Activated naive CD4-positive, alpha-beta T cell treated with anti-CD3 and anti-CD28 coated beads for 36 hours (primary cell): ENCODE results near the gene FCHSD2. TPM values are rescaled to one million over a fixed set of nuclear protein-coding genes. Genes with fewer than 3 reads are reported as not detected.
"Not testable (repeated sequence)": the region's sequence is repeated elsewhere in the genome, so short reads cannot be mapped to it uniquely, and the experiment has no call there.

ENCODE experiments used
- CTCF ChIA-PET: fragments of 350-600 bp; sonication (Branson Sonifier 250); formaldehyde crosslinking; loops from one replicate; lab custom pipeline; 2021; ENCODE audit warnings: antibody characterized with exemption; lab: Charles Lee
- DNase-seq: peaks from one replicate; pipeline ENCODE4 v3.0.0-alpha.2; 2020
- H3K27ac Mint-ChIP-seq: one replicate; pipeline ENCODE4 v1.8.0; 2021; ENCODE audit warnings: mild to moderate bottlenecking, mixed read lengths
- H3K27me3 Mint-ChIP-seq: one replicate; pipeline ENCODE4 v1.8.0; 2021; ENCODE audit warnings: low read depth, mixed read lengths
- H3K36me3 Mint-ChIP-seq: one replicate; pipeline ENCODE4 v1.8.0; 2021; ENCODE audit warnings: low read depth, mixed read lengths
- H3K4me1 Mint-ChIP-seq: one replicate; pipeline ENCODE4 v1.8.0; 2021; ENCODE audit warnings: low read depth, mixed read lengths
- H3K4me3 Mint-ChIP-seq: one replicate; pipeline ENCODE4 v1.8.0; 2021; ENCODE audit warnings: mild to moderate bottlenecking, moderate library complexity, mixed read lengths
- H3K9me3 Mint-ChIP-seq: one replicate; pipeline ENCODE4 v1.8.0; 2021; ENCODE audit warnings: mixed read lengths
- intact Hi-C: fragments of 100-400 bp; cut with micrococcal nuclease; formaldehyde crosslinking; loops from one replicate; pipeline ENCODE4 v1.15.1; 2023
- total RNA-seq, 2 experiments: library from RNA; stranded (reverse); gene quantifications; one replicate each; pipeline ENCODE4 v1.2.3, GENCODE V29; 2021

The FCHSD2 gene
- total RNA-seq, 2 experiments from 2014 or later, result 31.1 to 36.8 TPM

DNA sequence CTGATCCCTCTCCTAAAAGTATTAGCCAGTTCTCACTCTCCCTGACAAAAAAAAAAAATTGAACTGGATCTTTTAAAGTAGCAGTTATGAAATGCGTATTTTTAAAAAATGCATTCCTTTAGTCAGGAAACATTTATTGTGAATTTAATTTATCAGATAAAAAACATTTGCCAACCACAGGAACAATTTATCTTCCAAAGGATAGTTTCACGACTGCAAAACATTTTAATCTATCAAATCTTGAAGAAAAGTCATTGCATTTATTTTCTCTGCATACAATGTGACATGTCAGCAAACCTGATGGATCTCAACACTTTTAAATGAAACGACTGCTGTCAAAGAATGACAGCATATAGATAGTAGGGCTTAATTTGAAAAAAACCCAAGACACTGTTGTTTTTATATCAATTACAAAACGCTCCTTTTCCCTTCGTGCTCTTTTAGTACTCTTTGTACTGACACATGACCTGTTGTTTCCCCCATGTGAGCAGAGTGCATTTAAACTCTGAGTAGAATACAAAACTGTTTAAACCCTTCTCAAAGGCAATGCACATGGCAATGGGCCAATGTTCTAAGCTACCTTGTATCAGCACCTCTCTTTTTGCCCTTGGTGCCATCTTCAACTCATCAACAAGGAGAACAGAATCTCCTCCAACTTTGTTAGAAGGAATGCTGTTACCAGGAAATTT lies 220.9 kb downstream of the FCHSD2 start:
- Mint-ChIP-seq H3K27me3 (no peaks in the 10 kb centered on the region), H3K4me1 (peaks cover 3% of the 10 kb centered on the region), H3K4me3 (no peak overlapping the region), H3K36me3 (peaks cover 2% of the 10 kb centered on the region), H3K27ac (no peak overlapping the region), H3K9me3 (no peaks in the 10 kb centered on the region)
- CTCF ChIA-PET, result interaction anchor here (0.7 kb wide), 1 partner anchor 1155 kb away, joined by 3 read pairs; no protein-coding TSS in a partner anchor
- intact Hi-C loops, result no loop called here
- no peak for DNase-seq

DNA sequence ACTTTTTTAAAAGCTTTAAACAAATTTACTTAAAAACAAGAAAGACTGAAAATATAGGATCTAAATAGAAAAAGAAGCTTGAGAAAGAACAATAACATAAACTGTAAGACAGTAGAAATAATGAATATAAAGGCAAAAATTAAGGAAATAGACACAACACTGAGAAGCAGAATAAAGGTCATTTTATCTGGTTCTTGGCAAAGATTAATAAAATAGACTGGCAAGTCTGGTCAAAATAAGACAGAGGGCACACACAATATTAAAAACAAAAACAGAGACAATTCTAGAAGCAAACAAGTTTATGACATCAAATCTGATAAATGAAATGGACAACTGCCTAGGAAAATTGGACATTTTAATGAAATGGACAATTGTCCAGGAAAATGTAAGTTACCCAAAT lies 222.1 kb downstream of the FCHSD2 start:
- no peak overlapping the region for H3K27ac Mint-ChIP-seq
- peaks cover 8% of the 10 kb centered on the region for H3K36me3 Mint-ChIP-seq
- H3K9me3 Mint-ChIP-seq, result no peaks in the 10 kb centered on the region
- intact Hi-C loops, result no loop called here
- peaks cover 3% of the 10 kb centered on the region for H3K4me1 Mint-ChIP-seq
- no peaks in the 10 kb centered on the region for H3K27me3 Mint-ChIP-seq
- no peak overlapping the region for H3K4me3 Mint-ChIP-seq
- CTCF ChIA-PET, result interaction anchor here (1.1 to 2.2 kb wide), 2 partner anchors 184 to 258 kb away, joined by 3 to 12 read pairs; no protein-coding TSS in a partner anchor
- DNase-seq, result no peak

DNA sequence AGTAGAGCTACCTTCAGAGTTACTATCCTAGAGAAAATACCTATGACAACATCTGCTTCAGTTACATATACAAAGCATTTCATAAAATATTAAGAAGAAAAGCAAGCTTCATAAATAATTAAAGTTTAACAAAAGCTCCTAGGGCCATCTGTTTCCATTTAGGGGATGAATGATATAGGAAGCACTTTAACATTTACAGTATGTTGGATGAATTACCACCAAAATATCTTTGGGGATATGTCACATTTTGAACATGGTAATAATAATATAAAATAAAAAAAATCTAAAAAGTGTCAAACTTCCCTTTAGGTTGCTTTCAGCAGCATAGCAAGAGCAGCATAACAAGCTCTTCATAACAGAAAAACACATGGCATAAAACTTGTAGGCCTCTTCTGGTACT lies 223.3 kb downstream of the FCHSD2 start:
- Mint-ChIP-seq H3K36me3 (peaks cover 14% of the 10 kb centered on the region), H3K9me3 (peaks cover 2% of the 10 kb centered on the region), H3K27me3 (no peaks in the 10 kb centered on the region), H3K27ac (no peak overlapping the region), H3K4me1 (no peaks in the 10 kb centered on the region), H3K4me3 (no peak overlapping the region)
- CTCF ChIA-PET, result interaction anchor here (0.6 to 2.2 kb wide), 5 partner anchors 10 to 268 kb away, joined by 3 to 12 read pairs (median 3); no protein-coding TSS in a partner anchor
- intact Hi-C loops, result no loop called here
- no peak for DNase-seq

DNA sequence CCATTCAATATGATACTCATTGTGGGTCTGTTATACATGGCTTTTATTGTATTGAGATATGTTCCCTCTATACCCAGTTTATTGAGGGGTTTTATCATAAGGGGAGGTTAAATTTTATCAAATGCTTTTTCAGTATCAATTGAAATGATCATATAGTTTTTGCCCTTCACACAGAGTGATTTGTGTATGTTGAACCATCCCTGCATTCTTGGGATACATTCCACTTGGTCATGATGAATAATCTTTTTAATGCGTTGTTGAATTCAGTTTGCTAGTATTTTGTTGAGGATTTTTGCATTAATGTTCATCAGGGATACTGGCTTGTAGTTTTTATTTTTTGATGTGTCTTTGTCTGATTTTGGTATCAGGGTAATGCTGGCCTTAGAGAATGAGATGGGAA lies 229.9 kb downstream of the FCHSD2 start:
- Mint-ChIP-seq H3K9me3 (peaks cover 22% of the 10 kb centered on the region), H3K36me3 (peaks cover 37% of the 10 kb centered on the region), H3K27ac (no peak overlapping the region), H3K4me1 (no peaks in the 10 kb centered on the region), H3K27me3 (no peaks in the 10 kb centered on the region), H3K4me3 (no peak overlapping the region)
- DNase-seq, result no peak
- intact Hi-C loops, result no loop called here
- CTCF ChIA-PET, result no interaction called here

DNA sequence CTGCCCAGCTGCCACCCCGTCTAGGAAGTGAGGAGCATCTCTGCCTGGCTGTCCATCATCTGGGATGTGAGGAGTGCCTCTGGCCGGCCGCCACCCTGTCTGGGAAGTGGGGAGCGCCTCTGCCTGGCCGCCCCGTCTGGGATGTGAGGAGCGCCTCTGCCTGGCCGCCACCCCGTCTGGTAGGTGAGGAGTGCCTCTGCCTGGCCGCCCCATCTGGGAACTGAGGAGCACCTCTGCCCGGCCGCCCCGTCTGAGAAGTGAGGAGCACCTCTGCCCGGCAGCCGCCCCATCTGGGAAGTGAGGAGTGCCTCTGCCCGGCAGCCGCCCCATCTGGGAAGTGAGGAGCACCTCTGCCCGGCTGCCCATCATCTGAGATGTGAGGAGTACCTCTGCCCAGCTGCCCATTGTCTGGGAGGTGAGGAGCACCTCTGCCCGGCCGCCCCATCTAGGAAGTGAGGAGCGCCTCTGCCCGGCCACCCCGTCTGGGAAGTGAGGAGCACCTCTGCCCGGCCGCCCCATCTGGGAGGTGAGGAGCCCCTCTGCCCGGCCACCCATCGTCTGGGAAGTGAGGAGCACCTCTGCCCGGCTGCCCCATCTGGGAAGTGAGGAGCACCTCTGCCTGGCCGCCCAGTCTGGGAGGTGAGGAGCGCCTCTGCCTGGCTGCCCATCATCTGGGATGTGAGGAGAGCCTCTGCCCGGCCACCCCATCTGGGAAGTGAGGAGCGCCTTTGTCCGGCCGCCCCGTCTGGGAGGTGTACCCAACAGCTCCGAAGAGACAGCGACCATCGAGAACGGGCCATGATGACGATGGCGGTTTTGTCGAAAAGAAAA lies 232.3 kb downstream of the FCHSD2 start:
- CTCF ChIA-PET, DNase-seq, H3K4me1 Mint-ChIP-seq, H3K4me3 Mint-ChIP-seq, H3K27ac Mint-ChIP-seq, H3K27me3 Mint-ChIP-seq, intact Hi-C loops: not testable (repeated sequence)
- Mint-ChIP-seq H3K36me3 (peaks cover 31% of the 10 kb centered on the region), H3K9me3 (peaks cover 24% of the 10 kb centered on the region)

DNA sequence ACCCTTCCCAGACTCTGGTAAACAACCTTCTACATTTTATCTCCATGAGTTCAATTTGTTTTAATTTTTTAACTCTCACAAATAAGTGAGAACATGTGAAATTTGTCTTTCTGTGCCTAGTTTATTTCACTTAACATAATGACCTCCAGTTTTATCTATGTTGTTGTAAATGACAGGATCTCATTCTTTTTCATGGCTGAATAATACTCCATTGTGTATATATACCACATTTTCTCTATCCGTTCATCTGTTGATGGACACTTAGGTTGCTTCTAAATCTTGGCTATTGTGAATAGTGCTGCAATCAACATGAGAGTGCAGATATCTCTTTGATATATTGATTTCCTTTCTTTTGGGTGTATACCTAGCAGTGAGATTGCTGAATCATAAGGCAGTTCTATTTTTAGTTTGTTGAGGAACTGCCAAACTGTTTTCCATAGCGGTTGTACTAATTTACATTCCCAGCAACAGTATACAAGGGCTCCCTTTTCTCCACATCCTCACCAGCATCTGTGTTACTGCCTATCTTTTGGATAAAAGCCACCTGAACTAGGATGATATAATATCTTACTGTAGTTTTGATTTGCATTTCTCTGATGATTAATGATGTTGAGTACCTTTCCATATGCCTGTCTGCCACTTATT lies 234.0 kb downstream of the FCHSD2 start:
- Mint-ChIP-seq H3K4me1 (no peaks in the 10 kb centered on the region), H3K4me3 (no peak overlapping the region), H3K27me3 (no peaks in the 10 kb centered on the region), H3K36me3 (peaks cover 25% of the 10 kb centered on the region), H3K9me3 (peaks cover 22% of the 10 kb centered on the region), H3K27ac (no peak overlapping the region)
- CTCF ChIA-PET, result interaction anchor here (0.7 kb wide), 1 partner anchor 372 kb away, joined by 3 read pairs; no protein-coding TSS in a partner anchor
- intact Hi-C loops, result no loop called here
- DNase-seq, result no peak

DNA sequence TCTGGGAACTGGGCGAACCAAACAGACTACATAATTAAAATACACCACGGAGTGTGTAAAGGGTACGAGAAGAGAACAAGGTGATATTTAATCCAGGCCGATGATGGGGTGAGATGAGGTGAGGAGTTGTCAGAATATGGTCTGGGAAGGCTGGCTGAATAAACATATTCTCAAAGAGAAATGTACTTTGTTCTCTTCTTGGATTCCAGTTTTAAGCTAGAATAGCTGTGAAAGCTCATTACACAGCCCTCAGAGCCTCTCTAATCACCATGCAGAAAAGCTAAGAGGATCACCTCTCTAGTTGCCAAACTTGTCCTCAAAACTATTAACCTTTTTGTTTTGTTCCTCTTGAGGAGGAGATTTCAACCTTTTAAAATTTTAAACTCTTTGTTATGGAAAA lies 238.1 kb downstream of the FCHSD2 start:
- intact Hi-C loops, result no loop called here
- H3K27ac Mint-ChIP-seq, result no peak overlapping the region
- H3K36me3 Mint-ChIP-seq, result peaks cover 17% of the 10 kb centered on the region
- CTCF ChIA-PET, result no interaction called here
- H3K4me1 Mint-ChIP-seq, result no peaks in the 10 kb centered on the region
- no peak for DNase-seq
- peaks cover 11% of the 10 kb centered on the region for H3K9me3 Mint-ChIP-seq
- H3K27me3 Mint-ChIP-seq, result no peaks in the 10 kb centered on the region
- no peak overlapping the region for H3K4me3 Mint-ChIP-seq

DNA sequence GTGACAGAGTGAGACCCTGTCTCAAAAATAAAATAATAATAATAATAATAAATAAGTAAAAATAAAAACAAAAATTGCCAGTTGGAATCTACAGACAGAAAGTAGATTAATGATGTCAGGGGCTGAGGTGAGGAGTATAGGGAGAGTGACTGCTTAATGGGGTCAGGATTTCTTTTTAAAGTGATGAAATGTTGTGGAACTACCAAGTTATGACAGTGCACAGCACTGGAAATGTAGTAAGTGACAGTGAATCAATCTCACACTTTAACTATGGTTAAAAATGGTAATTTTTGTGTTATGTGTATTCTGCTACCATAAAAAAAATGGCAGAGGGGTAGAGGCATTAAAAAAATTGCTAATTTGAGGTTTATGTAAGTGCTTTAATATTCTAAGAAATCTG lies 240.7 kb downstream of the FCHSD2 start:
- DNase-seq, result no peak
- Mint-ChIP-seq H3K27ac (no peak overlapping the region), H3K9me3 (no peaks in the 10 kb centered on the region), H3K4me3 (no peak overlapping the region), H3K27me3 (no peaks in the 10 kb centered on the region), H3K36me3 (peaks cover 6% of the 10 kb centered on the region), H3K4me1 (no peaks in the 10 kb centered on the region)
- intact Hi-C loops, result no loop called here
- CTCF ChIA-PET, result no interaction called here

DNA sequence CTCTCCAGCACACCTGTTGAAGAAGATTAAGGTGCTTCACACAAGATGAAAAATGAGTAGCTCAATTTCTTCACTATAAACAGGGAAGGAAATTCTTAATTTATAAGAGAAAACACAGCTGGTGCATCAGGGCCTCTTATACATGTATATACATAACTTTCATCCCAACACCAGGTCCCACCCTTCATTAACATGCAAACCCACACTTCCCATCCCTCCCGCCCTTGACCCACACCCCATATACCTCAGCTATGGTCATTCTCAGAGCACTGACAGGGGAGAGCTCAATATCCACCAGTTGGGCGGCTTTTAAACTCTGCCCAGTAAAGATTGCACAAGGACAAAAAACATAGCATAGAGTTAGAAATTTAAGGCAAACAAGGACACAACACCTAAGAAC lies 242.1 kb downstream of the FCHSD2 start:
- Mint-ChIP-seq H3K4me3 (no peak overlapping the region), H3K36me3 (peaks cover 6% of the 10 kb centered on the region), H3K27me3 (no peaks in the 10 kb centered on the region), H3K27ac (no peak overlapping the region), H3K9me3 (no peaks in the 10 kb centered on the region), H3K4me1 (no peaks in the 10 kb centered on the region)
- CTCF ChIA-PET, result no interaction called here
- DNase-seq, result no peak
- intact Hi-C loops, result no loop called here

DNA sequence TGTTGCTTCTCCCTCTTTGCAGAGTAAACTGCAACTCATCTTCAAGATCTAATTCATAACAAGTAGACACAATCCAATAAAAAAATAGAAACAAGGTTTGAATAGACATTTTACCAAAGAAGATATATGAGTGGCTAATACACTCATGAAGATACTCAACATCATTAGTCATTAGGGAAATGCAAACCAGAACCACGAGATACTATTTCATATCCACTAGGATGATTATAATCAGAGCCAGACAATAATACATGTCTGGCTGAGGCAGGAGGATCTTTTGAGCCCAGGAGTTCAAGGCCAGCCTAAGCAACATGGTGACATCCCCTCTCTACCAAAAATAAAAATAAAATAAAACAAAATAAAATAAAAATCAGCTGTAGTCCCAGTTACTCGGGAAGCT lies 242.9 kb downstream of the FCHSD2 start:
- Mint-ChIP-seq H3K4me1 (no peaks in the 10 kb centered on the region), H3K36me3 (peaks cover 6% of the 10 kb centered on the region), H3K27me3 (no peaks in the 10 kb centered on the region), H3K4me3 (no peak overlapping the region), H3K9me3 (no peaks in the 10 kb centered on the region), H3K27ac (no peak overlapping the region)
- no peak for DNase-seq
- intact Hi-C loops, result no loop called here
- CTCF ChIA-PET, result no interaction called here

DNA sequence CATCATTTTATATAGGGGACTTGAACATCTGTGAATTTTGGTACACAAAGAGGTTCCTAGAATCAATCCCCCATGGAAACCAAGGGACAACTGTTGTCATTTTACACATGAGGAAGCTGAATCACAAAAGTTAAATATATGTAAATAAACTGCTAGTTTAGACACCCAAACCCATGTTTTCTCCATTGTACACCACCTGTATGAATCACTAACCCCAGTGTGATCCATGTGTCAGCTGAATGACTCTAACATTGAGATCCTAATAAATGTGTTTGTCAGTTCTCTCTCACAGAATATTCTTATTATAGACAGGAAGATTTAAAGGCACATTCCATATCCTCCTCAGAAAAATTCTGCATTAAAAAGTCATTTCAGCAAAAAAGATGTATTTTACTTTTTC lies 244.6 kb downstream of the FCHSD2 start:
- CTCF ChIA-PET, result interaction anchor here (0.5 kb wide), 1 partner anchor 22 kb away, joined by 3 read pairs; no protein-coding TSS in a partner anchor
- H3K4me3 Mint-ChIP-seq, result no peak overlapping the region
- no peaks in the 10 kb centered on the region for H3K4me1 Mint-ChIP-seq
- H3K9me3 Mint-ChIP-seq, result no peaks in the 10 kb centered on the region
- no peak overlapping the region for H3K27ac Mint-ChIP-seq
- H3K27me3 Mint-ChIP-seq, result no peaks in the 10 kb centered on the region
- intact Hi-C loops, result no loop called here
- H3K36me3 Mint-ChIP-seq, result peaks cover 6% of the 10 kb centered on the region
- no peak for DNase-seq

DNA sequence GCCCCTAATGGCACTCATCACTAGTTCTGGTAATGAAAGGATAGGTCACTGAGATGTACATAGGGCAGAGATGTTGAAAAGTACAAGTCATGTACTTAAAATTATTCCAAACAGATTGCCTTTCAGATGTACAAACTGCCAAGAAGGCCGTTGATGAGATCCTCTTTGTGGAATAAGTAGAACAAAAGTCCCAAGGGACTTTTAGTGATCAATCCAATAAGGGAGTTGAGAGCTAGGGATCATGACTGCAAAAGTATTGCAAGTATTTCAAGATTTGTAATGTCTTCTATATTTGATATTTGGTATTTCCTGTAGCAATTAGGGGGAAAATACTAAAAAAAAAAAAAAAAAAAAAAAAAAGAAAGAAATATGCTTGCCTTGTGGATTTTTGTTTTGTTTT lies 245.7 kb downstream of the FCHSD2 start:
- Mint-ChIP-seq H3K4me1 (no peaks in the 10 kb centered on the region), H3K27ac (no peak overlapping the region), H3K36me3 (peaks cover 6% of the 10 kb centered on the region), H3K27me3 (no peaks in the 10 kb centered on the region), H3K4me3 (no peak overlapping the region), H3K9me3 (no peaks in the 10 kb centered on the region)
- no peak for DNase-seq
- CTCF ChIA-PET, result interaction anchor here (0.6 kb wide), 2 partner anchors 38 to 421 kb away, joined by 3 read pairs; no protein-coding TSS in a partner anchor
- intact Hi-C loops, result no loop called here
